Fibroblast of skin of back (primary cell): ENCODE measurements around the gene PPDPF.

Source experiments
- DNase-seq: peaks from one replicate; pipeline ENCODE4 v3.0.0-alpha.2; 2013

Gene PPDPF

DNA sequence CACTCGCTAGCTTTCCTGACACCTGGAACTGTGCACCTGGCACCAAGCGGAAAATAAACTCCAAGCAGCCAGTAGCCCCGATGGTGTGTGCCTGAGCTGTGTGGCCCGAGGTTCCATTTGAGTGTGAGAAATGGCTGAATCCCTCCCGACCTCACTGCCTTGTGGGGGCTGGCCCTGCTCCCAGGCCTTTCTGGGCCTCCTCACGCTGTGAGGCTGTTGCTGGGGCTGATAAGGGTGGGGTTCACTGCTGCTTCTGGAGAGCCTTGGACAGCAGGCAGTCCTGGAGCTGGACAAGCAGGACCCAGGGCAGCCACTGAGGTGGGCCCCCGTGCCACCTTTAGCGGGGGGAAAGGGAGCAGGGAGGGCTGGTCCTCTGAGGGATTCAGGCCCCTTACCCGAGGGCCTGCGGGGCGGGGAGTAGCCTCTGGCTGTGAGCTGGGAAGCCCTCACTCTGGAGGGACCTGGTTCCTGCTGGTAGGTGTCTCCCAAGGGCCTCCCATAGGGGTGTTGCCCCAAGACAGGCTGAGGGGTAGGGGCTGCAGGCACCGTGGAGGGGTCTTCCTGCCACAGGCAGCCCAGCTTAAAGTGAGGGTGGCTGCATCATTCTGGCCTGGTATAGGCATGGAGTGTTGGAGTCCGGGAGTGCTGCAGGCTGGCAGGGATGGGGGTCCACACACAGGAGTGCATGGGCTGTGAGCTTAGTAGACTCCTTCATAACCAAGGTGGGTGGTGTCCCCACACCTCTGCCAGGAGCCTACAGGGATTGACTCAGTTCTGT, 1.7 kb downstream of the PPDPF start:
- DNase-seq, result no peak

DNA sequence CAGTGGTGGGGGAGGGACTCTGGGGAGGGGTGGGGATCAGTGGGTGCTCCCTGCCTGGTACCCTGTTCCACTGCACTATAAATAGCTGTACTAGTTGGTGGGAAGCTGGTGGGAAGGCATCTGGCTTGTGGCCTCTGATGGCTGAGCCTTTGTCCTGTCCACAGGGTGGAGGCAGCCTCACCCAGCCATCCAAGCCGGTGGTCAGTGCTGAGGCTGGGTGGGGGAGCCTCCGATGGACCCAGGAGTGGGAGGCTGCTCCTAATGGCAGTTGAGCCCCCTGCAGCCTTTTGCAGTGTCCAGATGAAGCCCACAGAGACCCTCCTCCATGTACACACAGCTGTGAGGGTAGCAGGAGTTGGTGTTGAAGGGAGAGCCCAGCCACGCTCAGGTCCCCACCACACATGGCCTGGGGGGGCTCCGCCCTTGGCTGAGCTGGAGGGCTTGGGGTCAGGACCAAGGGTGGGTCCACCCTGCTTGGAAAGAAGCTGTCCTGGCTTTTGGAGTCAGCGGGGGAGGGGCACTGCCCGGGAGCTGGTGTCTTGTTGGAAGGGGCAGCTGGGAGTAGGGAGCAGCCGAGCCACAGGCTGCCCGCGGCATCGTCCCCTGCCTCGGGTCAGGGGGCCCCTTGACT, 2.5 kb downstream of the PPDPF start:
- DNase-seq, result no peak

DNA sequence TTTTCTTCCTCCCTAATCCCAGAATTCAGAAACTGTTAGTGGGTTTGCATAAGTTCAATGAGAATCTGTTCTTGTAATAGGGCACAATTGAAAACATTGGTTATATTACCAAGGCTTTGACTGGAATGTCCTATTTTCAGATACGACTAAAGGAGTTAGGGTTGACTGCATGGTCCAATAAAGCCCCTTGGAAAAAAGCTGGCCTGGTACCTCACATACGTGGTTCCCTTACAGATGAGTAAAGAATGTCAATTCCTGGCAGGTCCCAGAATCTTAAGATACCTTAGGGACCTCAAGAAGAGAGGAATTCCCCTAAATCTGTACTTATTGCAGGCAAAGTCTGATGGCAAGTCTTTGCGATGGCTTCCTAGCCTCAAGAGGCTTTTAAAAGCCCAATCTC, 4.6 kb downstream of the PPDPF start:
- DNase-seq, result no peak

DNA sequence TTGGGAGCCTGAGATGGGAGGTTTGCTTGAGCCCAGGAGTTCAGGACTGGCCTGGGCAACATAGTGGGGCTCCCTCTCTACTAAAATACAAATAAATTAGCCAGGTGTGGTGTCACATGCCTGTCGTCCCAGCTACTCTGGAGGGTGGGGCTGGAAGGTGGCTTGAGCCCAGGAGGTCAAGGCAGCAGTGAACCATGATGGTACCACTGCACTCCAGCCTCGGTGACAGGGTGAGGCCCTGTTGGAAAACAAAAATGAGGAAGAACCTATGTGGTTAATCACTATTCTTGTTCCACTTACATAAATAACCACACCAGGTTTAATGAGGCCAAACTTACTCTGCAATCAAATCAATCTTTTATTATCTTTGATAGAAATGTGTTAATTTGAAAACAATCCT, 5.4 kb downstream of the PPDPF start:
- DNase-seq, result no peak

DNA sequence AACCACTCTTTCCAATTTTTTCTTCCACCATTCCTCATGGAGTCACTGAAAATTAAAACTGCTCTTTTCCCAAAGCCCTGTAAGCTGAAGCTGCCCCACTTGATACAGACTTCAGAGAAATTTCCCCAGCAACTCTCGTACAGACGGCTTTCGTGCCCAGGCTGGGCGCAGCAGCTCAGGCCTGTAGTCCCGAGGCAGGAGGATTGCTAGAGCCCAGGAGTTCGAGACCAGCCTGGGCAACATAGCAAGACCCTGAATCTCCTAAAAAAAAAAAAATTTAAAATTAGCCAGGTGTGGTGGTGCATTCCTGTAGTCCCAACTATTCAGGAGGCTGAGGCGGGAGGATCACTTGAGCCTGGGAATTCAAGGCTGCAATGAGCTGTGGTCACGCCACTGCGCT, 6.6 kb downstream of the PPDPF start:
- no peak for DNase-seq

DNA sequence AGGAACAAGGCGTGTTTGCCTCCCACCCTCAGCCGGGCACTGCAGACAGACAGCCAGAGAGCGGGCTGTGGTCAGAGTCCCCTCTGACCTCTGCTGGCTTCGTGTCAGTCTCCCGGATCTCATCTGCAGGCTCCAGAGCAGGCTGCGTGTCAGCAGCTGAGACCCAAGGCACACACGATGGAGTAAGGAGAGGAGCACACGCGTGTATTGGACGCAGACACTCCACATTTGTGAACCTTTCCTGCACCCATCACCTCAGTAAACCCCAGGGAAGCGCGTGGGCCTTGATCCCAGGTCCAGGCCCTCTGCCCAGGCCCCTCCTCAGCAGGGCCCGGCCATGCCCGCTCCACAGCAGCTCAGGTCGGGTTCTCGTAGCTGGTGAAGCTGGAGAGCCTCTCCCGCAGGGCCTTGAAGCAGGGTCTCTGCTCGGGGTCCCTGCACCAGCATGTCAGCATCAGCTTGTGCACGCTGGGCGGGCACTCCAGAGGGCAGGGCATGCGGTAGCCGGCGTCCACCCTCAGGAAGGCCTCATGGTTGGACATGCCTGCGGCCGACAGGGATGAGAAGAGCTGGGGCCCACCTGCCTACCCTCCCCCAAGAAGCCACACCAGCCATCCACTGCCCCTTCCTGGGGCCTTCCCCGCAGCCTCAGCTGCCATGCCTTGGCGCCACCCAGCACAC, 8.8 kb downstream of the PPDPF start:
- DNase-seq, result no peak

DNA sequence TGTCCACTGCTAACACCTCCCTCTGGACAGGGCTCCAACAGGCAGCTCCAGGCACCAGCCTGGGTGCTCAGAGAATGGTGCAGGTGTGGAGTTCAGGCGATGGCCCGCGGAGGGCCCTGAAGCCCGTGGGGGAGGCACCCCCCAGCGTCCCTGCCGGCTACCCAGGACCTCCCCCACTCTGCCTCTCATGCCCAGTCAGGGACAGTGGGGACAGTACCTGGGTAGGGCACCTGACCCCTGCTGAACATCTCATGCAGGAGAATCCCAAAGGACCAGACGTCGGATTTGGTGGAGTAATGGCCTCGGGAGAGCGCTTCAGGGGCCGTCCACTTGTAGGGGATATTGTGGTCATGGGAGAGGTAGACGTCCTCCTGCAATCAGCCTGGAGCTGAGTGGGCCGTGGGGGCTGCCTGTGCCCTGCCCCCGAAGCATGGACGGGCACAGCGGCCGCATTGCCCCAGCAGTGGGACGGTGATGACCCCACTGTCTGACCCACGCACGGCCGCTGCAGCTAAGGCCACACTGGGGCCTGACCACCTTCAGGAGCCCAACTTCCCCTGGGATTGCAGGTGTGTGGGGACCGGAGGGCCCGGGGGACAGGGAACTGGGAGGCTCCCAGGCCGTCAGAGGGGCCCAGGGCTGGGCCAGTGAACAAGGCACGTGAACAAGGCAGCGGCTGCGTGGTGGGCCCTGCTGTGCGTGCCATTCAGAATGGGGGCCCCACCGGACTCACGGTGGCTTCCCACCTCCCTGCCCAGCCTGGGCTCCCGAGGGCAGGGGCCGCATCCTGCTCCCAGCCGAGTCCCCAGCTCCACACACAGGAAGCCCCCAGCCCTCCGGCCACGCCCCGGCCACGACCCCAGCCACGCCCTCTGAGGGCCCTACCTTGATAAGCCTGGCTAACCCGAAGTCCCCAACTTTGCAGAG, 9.6 kb downstream of the PPDPF start:
- no peak for DNase-seq

DNA sequence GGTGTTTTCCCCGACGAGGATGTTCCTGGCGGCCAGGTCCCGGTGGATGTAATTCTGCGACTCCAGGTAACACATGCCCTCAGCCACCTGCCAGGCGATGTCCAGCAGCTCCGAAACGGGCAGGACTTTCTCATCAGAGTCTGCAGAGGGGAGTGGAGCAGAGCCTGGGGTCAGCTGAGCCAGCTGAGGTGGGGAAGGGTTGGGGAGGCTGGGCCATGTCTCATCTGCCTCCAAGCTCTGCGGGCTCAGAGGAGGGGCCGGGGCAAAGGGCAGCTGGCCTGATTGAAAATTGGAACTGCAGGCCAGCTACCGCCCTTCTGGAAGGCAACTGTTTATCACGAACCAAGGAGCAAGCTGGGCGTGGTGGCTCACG, 10.2 kb downstream of the PPDPF start:
- DNase-seq, result no peak

DNA sequence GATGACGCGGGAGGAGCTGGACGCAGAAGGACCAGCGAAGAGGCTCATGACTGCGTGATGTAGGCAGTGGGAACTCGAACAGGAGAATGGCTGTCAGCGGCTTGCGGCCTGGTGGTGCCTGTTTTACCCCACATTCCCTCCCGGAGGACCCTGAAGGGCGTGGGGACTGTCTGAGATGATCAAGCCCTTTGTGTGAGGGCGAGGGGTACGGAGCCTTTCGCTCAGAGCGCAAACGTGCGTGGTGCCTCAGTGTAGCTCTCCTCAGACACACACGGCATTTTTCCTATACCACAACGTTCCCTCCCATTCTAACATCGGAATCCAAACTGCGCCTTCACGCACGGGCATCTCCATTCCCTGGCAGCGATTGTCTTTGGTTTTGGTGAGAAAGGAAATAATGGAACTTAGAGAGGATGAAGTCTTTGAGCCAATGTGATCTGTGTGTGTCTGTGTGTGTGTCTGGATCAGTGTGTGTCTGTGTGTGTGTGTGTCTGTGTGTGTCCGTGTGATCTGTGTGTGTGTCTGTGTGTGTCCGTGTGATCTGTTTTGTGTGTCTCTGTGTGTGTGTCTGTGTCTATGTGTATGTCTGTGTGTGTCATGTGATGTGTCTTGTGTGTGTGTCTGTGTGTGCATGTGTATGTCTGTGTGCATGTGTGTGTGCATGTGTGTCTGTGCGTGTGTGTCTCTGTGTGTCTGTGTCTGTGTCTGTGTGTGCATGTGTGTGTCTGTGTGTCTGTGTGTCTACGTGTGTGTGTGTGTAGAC, 11.3 kb downstream of the PPDPF start:
- no peak for DNase-seq

DNA sequence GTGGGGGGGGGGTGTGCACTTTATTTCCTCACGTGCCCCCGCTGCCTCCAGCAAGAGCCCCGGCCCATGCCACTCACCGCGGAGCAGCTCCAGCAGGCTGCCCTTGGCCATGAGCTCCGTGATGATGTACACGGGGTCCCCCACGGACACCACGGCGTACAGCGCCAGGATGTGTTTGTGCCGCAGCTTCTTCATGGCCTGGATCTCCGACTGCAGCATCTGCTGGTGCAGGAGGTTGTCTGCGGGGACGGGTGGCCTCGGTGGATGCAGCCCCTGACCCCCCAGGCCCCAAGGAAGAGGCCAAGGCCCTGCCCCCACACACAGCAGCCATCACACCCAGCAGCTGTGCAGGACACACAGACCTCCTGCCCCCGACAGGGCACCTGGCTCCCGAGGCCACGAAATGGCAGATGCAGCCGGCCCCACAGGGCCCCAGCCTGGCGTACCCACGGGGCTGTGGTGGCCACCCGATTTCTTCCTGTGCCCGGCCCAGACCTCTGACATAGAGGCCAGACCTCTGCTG, 11.9 kb downstream of the PPDPF start:
- DNase-seq, result no peak

DNA sequence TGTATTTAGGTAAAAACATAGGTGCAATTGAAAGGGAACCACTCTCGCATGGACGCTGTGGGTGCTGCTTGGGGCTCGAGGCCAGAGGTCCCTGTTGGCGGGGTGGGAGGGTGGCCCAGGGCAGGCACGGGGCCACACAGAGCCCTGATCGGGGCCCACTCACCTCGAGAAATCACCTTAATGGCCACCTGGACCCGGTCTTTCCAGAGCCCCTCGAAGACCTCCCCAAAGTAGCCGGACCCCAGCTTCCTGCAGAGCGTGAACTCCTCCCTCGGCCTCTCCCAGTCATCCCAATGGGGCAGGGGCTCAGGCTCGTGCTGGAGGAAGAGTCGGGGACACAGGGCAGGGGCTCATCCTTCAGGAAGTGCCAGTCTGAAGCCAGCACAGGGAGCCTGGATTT, 12.8 kb downstream of the PPDPF start:
- no peak for DNase-seq

DNA sequence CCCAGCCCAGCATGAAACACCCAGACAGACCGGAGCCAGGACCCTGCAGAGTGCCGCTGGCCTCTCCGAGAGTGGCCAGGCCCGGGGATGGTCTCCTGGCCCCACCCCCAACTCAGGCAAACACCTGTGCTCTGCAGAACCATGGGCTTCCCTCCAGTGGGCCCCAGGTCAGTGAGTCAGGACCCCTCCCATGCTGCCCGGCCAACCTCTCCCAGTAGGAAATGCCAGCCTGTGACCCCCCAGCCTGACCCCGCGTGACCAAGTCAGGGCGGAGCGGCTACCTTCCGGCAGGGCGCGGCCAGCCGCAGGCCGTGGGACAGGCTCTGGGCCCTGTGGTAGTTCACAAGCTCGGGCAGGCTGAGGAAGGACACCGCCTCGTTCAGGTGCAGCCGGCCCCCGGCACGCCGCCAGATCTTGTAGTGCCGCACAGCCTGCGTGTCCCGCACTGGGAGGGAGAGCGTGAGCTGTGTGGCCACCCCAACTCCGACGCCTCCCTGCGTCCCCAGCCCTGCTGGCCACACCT, 13.4 kb downstream of the PPDPF start:
- DNase-seq, result no peak

DNA sequence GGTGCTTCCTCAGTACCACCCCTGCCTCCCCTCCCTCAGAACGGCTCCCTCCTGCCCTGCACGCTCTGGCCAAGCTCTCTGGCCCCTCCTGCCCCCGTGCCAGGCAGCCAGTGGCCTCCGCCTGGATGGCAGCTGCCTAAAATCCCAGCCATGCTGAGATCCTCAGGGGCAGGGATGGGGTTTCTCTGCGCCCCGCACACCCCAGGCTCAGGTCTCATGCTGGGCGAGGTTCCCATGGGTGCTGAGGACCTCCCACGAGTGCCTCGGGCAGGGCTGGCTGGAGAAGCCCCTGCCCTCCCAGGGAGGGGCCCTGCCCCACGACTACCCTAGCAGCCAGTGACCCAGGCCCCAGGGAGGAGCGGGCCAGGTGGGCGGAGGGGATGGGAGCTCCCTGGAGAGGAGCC, 13.9 kb downstream of the PPDPF start:
- no peak for DNase-seq

DNA sequence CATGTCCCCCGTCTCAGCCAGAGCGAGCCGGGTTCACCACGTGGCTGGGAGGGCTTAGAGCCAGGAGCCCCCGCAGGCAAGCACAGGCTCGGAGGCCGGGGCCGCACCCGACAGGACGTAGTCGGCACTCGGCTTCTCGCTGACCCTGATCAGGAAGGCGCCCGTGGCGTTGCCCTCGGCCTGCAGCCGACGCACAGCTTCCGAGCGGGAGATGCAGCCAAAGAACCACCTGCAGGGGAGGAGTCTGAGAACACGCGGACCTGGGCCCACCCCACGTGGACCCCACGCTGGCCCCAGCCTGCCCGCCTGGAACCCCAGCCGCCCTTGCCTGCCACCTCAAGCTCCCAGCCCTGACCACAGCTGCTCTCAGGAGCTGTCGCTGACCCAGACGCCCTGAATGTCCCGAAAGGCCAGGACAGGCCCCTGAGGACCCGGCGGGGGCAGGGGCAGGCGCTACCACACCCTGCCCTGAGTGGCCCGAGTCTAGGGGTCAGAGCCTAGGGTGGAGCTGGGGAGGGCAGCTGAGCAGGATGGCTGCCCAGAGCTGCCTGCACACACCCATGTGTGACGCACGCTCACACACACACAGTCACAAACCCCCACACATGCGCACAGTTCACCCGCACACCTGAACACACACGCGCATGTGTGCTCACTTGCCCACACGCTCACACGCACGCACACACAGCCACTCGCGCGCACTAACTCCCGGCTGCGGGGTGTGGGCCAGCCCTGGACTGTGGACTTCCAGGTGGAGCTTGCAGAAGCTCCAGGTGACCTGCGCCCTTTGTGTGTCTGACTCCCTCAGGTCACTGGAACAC, 14.5 kb downstream of the PPDPF start:
- no peak for DNase-seq

DNA sequence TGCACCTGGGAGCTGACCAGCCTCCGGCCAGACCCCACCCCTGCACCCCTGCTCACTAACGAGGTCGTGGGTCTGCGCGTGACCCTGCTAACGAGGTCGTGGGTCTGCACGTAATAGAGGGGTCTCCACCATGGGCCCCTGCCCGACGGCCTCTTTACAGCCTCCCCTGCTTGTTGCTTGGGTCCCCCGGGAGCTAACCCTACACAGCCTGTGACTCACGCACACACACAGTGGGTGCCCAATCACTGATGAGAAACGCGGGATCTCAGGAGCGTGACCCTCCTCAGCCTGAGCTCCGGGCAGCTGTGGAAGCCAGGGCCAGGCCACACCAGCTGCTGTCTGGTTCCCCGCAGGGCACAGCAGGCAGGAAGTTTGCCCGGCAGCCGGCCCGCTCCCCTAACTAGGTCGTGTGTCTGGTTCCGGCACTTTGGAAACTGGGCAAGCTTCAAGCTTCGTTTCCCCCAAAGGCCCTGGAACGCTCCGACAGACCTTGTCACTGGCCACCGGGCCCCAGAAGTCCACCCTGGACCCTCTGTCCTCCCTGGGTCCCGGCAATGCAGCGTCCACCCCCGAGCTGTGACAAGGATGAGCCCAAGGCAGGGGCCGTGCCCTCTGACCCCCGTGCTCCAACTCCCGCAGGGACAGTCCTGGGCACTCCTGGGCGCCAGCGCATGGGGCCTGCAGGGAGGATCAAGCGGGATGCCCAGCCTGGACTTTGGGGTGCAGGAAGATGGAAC, 15.8 kb downstream of the PPDPF start:
- DNase-seq, result peak; percentile 61

DNA sequence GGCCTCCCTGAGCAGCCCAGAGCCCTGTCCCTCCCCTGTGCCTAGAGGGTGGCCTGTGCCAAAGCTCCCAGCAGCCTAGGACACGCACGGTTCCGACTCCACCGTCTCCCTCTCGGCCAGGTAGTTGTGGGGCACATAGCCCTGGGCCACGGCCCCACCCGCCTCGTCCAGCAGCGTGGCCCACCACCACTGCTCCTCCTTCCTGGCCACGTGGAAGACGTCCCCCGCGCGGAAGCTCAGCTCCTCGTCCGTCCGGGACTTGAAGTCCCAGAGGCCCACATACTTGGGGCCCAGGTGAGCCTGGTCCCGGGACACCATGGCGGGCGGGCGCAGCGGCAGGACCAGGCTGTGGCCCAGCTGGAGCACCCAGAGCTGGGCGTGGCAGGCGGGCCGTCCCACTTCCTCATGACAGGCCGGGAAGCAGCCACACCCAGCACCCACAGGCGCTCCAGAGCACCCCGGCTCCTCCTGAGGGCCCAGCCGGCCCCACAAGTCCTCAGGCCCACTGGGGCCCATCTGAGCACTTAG, 16.5 kb downstream of the PPDPF start, which contains the start of gene PTK6:
Gene PTK6, minus strand, starts transcription at position 380 of the 528 bp plus-strand sequence. Its CDS starts 62 bp downstream, at position 318.
- no peak for DNase-seq

DNA sequence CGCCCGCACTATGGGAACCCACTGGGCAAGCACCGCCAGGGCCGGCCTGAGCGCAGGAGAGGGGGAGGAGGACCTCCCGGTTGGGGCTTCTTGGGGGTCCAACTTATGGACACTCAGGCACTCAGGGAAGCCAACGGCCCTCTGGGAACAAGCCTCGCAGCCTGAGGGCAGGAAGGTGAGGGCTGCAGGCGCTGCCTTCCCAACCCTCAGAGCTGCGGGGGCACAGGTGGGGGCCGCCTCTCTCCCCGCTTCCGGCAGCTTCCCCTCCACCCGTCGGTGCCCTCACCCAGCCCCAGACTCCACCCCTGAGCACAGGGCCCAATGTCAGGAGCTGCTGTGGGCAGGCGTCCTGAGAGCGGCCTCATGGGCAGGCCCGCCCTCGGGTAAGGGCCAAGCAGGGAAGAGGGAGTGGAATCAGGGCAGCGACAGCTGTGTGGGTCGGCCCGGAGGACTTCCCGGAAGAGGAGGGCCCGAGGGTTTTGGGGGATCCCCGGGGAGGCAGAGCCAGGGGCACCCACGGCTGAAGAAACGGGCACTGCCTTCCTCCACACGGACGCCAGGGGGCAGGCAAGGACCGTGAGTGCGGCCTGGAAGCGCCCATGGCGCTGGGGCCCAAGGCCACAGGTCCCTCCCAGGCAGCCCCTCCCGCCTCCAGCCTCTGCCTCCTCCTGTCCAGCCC, 17.1 kb downstream of the PPDPF start:
- peak; percentile 73 for DNase-seq

DNA sequence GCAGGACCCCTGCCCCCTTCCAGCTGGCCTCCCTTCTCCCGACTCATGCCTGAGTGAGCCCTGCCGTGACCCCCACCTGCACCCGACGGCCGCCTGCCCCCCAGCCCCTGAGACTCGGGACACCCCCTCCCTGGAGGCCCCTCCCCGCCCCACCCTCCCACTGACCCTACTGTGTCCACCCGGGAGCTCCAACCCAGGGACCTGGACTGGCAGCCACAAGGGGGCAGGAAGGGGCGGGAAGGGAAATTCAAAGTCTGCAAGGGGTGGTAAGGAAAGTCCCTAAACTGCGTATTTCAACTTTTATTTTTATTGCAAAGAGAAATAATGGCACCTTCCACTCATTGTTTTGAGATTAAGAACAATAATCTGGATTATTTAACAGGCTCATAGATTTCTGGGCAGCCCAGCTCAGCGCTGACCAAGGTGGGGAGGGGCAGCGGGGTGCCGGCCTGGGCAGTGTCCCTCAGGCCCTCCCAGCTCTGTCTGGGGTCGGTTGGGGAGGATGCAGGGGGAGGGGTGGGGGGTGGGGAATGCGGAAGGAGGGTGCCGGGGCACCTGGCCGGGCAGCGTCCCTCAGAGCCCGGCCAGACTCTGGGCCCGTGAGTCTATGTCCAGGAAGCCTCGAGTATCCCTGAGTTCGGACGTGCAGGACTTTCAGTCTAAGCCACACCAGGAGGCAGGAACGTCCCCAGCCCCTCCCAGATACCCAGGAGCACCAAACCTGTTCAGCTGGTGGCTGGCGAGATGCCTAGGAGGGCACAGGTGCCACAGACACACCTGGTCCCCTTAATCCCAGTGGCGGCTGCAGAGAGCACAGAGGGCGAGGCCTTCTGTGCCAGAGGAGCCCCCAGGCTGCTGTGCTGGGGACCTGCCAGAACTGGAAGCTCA, 17.9 kb downstream of the PPDPF start:
- no peak for DNase-seq
